NCI-H1436 (cell line): Measurements from ENCODE around the gene DSTN.
A peak's percentile ranks its signal among the peaks of the same experiment; 100 is the strongest.

Experiments used
- DNase-seq: peaks from one replicate; lab custom pipeline; 2025; lab: John Stamatoyannopoulos, UW

DSTN gene

DNA sequence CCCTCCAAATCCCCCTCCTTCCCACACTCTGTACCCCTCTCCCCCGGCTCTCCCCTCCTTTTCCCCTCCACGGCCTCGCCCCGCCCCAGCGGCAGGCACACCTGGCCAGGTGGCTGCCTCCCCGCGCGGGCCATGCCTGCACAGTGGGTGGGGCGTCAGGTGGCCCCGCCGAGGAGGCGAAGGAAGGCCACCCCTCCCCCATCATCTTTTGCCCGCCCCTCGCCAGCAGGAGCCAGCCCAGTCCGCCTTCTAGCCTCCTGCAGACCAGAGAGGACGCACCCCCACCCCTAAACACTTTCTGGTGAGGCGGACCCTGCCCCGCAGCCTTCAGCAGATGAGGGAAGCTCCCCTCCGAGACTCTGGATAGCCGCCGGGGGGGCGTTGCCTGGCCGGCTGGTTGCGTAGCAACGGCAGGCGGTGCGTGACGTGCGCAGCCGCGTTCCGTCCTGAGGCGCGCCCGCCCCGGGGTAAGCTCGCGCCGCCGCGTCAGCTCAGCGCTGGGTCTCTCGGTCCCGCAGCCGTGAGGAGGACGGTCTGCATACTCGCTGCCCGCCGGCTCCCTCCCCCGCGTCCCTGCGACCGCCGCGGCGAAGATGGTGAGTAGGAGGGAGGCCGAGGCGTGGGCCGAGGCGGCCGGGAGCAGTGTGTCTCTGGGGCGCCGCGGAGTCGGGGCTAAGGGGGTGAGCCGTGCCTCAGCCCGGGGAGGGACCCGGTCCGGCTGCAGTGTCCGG, at the start of gene DSTN:
DSTN (plus strand) TSS at position 460 of the 731 bp plus-strand sequence; CDS start at position 594, 134 bp downstream.
- DNase-seq, result peak; percentile 88

DNA sequence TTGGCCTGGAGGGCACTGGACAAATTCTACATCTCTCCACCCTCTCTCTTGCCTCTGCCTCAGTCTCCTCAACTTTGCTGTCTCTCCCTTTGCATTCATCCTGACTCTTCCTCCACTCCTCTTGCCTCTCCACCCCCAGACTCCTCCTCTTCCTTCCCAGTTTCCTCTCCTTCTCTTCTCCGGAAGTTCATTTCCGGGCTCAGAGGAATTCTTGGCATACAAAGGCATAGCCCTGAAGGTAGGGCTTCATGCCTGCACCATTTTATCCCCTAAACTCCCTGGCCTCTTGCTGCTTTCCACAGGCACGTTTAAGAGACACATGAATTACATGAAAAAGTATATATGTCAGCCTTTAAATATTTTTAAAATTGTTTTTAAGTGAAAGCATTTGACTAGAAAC, 49.3 kb upstream of the DSTN start:
- DNase-seq, result no peak

DNA sequence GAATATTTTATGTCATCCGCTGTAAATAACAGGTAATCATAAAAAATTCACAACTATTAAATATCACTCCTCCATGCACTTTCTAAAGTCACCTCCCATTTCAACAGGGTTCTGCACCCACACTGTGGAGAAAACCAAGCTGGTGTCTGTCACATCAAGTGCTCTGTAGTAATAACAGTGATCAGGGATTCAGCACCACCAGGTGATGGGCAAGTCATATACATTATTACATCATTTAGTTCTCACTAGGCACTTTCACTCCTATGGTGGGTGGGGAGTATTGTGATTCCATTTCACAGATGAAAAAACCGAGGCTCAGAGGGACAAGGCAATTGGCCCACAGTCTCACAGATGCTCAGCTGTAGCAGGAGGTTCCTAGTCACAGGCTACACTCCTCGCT, 47.3 kb upstream of the DSTN start:
- DNase-seq, result no peak

DNA sequence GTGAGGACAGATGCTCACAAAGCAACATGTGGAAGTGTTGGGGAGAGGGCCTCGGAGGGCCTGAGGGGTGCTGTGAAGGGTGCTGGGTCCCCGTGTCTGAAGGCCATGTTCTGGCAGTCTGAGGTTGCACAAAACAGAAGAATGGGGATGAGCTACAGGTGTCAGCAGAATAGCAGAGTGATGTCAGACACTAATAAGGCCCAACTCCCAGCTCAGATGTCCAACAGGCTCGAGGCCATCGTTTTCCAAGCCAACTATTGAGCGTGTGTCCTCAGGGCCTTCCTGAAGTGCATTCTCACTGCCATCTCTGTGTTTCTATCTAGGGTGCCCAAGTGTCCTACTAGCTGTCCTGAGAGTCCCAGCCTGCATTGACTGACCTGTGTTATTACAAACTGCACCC, 46.5 kb upstream of the DSTN start:
- DNase-seq, result no peak

DNA sequence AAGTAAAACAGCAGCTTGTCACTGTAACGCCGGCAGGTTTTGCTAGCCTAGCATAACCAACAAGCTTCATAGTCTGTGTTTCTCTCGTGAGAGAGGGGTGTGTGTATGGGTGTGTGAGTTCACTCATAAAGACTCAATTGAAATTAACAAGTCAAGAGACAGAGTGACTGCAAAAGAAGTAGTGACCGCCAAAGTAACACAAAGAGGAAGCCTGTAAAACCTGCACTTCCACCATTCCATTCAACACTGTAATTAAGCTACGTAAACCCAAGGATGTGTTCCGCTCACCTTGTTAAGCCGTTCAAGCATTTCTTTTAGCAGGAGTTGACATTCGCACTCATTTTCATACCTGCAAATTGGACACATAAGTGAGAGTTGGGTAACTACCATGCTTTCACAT, 45.3 kb upstream of the DSTN start:
- no peak for DNase-seq

DNA sequence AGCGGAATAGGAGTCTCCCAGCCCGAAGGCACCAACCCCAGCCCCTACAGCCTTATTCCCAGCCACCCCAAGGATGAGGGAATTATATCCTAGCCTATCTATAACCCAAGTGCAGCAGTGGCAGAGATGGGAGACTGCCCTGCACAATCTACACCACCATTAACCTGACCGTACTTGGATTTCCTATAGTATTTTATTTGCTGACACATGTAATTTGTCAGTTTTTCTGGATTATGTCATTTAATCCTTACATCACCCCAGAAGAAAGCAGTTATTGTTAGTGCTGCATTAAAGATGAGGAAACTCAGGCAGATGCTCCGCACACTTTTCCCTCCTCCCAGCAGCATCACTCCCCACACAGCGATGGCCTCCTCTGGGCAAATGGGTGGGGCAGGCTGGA, 44.7 kb upstream of the DSTN start:
- DNase-seq, result no peak

GRCh38 chr20:17525650-17526049, 44.2 kb upstream of the DSTN start:
- DNase-seq, result no peak

DNA sequence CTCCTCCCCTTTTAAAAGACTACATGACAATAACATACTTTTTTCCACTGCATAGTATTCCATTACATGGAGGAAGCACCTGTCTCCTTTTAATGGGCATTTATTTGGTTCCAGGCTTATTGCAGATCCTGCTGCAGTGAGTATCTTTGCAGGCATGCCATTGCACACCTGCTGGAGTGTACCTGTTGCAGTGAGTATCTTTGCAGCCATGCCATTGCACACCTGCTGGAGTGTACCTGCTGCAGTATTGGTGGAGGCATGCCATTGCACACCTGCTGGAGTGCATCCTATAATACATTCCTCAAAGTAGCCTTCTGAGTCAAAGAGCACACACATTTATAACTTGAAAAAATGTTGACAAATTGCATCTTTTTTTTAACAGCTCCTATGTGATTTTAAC, 40.3 kb upstream of the DSTN start:
- no peak for DNase-seq

GRCh38 chr20:17530153-17530552, 39.7 kb upstream of the DSTN start:
- no peak for DNase-seq

DNA sequence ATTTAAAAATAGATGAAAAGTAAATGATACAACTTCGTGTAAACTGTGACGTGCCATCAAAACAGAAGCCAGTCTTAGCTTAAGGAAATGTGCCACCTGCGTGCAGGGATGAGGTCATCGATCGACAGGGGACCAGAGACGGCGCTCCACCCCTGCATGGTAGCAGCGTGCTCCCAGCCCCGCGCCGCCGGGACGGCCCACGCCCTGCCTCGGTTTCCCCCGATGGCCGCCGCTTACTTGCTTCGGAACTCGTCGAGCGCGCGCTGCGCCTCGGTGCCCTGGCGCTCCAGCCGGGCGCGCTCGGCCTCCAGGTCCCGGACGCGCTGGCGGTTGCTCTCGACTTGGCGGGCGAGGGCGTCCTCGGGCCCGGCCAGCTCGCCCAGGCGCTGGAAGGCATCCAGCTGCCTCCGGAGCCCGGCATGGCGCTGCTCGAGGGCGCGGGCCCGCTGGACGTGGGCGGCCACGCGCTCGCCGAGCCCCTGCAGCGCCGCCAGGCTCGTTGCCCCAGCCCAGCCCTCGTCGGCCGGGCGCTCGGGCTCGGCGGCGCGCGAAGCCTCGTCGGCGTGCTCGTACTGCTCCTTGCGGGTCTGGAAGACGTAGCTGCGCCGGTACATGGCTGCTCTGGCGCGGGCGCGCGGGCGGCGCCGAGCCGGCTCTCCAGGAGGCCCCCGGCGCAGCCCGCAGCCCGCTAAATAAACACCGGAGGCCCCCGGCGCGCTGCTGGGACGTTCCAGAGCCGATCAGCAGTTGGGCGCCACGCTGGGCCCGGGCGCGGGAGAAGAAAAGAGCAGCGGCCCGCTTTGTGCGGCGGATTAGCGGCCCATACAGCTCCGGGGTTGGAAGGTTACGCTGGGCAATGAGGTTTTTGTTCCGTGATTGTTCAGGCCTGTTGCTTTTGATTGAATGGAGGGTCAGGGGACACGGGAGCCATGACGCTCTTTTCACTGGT, 38.9 kb upstream of the DSTN start, which contains the start of gene BFSP1:
BFSP1 (minus strand) TSS at position 664 of the 949 bp plus-strand sequence; CDS start at position 614, 50 bp downstream.
- DNase-seq, result peak; percentile 28

- no peak for DNase-seq
Observed at GRCh38 chr20:17531665-17532025, 38.2 kb upstream of the DSTN start.

DNA sequence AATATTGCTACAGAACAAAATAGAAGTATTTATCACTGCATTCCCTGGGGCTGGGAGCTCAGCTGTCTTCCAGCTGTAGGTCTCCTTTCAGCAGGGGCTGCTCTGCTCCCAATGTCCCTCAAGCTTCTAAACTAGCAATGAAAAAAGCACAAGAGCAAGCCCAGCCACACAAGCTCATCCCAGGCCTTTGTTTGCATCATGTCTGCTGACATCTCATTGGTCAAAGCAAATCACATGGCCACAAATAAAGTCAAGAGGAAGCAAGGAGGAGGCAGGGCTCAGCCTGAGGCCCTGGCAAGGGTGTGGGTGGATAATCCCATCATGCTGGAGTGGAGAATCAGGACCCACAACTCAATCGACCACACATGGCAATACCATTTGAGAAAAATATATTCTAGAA, 36.5 kb upstream of the DSTN start:
- no peak for DNase-seq

- no peak for DNase-seq
Observed at GRCh38 chr20:17534077-17534476, 35.8 kb upstream of the DSTN start.

DNA sequence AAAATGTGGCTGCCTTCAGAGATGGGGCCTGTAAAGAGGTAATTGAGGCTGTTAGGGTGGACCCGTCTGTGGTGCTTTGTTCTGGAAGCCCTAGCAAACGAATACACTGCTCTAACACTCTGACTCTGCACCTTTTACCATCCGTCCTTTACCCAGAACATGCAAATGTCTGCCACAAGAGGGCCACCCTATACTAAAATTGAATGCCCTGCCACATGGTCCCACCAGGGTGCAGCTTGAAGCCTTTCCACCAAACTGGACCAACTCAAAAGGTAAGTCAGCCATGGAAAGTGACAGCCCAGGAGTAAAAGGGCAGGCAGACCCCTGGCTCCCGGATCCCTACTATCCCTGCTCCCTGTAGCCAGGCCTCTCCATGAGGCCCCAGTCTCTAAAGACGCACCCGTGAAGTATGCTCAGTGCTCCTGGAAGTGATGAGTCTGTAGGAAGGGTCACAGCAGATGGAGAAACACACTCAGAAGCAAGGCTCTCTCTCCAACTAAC, 32.9 kb upstream of the DSTN start:
- peak; percentile 73 for DNase-seq

DNA sequence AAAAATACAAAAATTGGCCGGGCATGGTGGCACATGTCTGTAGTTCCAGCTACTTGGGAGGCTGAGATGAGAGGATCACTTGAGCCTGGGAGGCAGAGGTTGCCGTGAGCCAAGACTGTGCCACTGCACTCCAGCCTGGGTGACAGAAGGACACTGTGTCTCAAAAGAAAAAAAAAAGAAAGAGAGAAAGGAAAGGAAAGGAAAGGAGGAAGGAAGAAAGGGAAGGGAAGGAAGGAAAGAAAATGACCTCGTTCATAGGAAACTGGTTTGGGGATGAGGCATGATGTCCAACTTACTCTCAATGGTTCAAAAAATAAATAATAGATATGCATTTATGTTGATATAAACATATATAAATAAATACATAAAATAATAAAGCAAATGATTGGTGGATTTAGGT, 31.9 kb upstream of the DSTN start:
- no peak for DNase-seq

DNA sequence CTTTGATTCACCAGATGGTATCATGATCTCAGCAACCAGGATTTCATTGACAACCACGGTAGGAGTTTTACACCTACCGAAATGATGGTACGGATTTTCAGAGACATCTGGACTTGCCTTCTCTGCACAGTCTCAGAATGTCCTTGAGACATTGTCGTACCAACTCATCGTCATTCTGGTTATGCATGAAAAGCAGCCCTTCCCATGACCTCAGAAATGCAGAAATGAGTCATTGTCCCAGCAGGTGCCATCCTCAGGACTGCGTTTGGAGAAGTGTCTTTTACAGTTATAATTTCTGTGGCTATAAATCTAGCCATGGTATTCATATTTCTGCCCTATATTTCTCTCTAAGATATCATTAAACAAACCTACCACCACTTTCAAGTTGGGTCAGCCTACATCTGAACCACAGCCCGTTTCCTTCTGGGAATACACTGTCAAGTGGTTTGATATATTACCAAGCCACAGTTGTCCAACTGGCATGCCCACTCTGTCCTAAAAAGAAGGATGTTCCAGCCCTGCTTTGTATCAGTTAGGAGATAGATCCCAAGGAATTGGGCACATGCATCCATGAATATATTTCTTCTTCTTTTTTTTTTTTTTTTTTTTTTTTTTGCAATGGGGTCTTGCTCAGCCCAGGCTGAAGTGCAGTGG, 31.2 kb upstream of the DSTN start:
- DNase-seq, result no peak

DNA sequence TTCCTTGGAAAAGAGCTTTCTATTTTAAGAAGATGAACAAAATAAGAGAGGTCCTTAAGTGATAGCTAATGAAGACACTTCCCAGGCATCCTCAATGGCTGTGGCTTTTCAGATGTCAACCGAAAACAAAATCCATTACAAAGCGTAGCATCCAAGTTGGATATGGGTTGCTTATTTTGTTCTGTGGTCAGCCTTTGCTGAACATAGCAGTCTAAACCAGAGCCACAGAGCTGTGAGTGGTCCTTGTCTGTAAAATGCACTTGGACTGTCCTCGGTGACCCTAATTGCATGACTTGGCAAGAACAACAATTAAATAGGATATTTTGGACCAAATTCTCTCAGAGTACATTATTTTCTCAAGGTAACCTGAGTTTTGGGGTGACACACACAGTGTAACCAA, 28.3 kb upstream of the DSTN start:
- DNase-seq, result no peak

GRCh38 chr20:17541996-17542395, 27.9 kb upstream of the DSTN start:
- no peak for DNase-seq

DNA sequence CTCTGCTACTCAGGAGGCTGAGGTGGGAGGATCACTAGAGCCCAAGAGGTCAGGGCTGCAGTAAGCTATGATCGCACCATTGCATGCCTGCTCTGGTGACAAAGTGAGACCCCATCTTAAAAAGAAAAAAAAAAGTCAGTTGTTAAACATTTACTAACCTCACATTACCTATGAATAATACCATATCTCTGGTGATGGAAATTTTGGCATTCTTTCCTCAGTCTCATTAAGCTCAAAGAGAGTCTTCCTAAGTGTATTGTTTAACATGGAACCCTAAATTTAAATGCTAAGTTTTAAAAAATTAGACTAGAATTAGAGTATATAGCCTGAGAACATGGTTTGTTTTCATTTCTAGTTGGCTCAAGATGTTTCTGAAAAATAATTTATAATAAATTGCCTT, 27.4 kb upstream of the DSTN start:
- no peak for DNase-seq

GRCh38 chr20:17542993-17543412, 26.9 kb upstream of the DSTN start:
- no peak for DNase-seq

- DNase-seq, result no peak
Observed at GRCh38 chr20:17543531-17544131, 26.2 kb upstream of the DSTN start.

DNA sequence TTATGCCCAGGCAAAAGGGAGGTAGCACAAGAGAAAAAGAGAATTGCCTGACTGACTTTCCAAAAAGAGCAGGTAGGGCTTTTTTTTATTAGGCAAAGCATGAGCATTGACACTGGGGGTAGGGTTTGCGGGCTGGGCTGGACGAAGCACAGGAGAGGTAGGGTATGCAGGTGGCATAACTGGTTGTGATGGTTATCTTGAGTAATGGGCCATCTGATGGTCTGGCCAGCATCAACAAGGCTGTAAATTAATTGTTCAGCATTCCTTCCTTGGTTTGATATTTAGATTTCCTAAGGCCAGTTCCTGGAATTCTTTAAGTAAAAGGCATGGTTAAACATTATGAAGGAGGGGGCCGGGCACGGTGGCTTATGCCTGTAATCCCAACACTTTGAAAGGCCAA, 24.7 kb upstream of the DSTN start:
- DNase-seq, result no peak
